GM19372 (cell line): ENCODE data around the gene FOXS1.
A peak's percentile ranks its signal among the peaks of the same experiment; 100 is the strongest.

ENCODE experiments used
- ATAC-seq: cut with Tn5 transposase; IDR thresholded peaks from one replicate; pipeline ENCODE4 v1.9.1; 2021; ENCODE audit warnings: mild to moderate bottlenecking, low read depth, moderate library complexity; ENCODE audit not compliant: unreplicated experiment

Gene FOXS1

GRCh38 chr20:31845300-31845863, at the start of gene FOXS1:
TSS of gene FOXS1 (minus strand) at chr20:31845604. CDS start at chr20:31845542, 62 bp downstream.
- ATAC-seq, result no peak

- no peak for ATAC-seq
Measured at GRCh38 chr20:31890646-31891045, 45.2 kb upstream of the FOXS1 start.

- no peak for ATAC-seq
Measured at GRCh38 chr20:31883829-31884228, 38.4 kb upstream of the FOXS1 start.

- ATAC-seq, result no peak
Measured at GRCh38 chr20:31881945-31882344, 36.5 kb upstream of the FOXS1 start.

- peak; percentile 87 for ATAC-seq
Measured at GRCh38 chr20:31879143-31879987, 34.0 kb upstream of the FOXS1 start.

GRCh38 chr20:31877684-31878083, 32.3 kb upstream of the FOXS1 start:
- no peak for ATAC-seq

- ATAC-seq, result no peak
Measured at GRCh38 chr20:31875671-31876070, 30.3 kb upstream of the FOXS1 start.

GRCh38 chr20:31872406-31872805, 27.0 kb upstream of the FOXS1 start:
- no peak for ATAC-seq

- no peak for ATAC-seq
Measured at GRCh38 chr20:31871618-31871954, 26.2 kb upstream of the FOXS1 start.

GRCh38 chr20:31870726-31871617, 25.6 kb upstream of the FOXS1 start:
- no peak for ATAC-seq

- ATAC-seq, result peak; percentile 47
Measured at GRCh38 chr20:31869942-31870725, 24.7 kb upstream of the FOXS1 start, which contains the start of the genes DUSP15 and TTLL9. TSS of gene DUSP15 (minus strand) at chr20:31870527. CDS start at chr20:31870337, 190 bp downstream. TSS of gene TTLL9 (plus strand) at chr20:31870634. CDS start at chr20:31871127, 493 bp downstream.

- no peak for ATAC-seq
Measured at GRCh38 chr20:31869673-31869941, 24.2 kb upstream of the FOXS1 start.

- ATAC-seq, result no peak
Measured at GRCh38 chr20:31868853-31869672, 23.7 kb upstream of the FOXS1 start.

- ATAC-seq, result no peak
Measured at GRCh38 chr20:31866221-31866620, 20.8 kb upstream of the FOXS1 start.

- ATAC-seq, result no peak
Measured at GRCh38 chr20:31864521-31865400, 19.4 kb upstream of the FOXS1 start.

- no peak for ATAC-seq
Measured at GRCh38 chr20:31863296-31864085, 18.1 kb upstream of the FOXS1 start.

GRCh38 chr20:31862506-31862905, 17.1 kb upstream of the FOXS1 start:
- no peak for ATAC-seq

- no peak for ATAC-seq
Measured at GRCh38 chr20:31862157-31862470, 16.7 kb upstream of the FOXS1 start.
